PC-3 (cell line): ENCODE results near the gene REXO2. TPM values are rescaled to one million over a fixed set of nuclear protein-coding genes. Genes with fewer than 3 reads are reported as not detected.

Experiments used
- ATAC-seq: fragments of 200-7000 bp; cut with Tn5 transposase; 2 replicates; pipeline ENCODE4 v1.9.1; 2020; ENCODE audit warnings: mild to moderate bottlenecking, moderate library complexity
- BruUV-seq: library from RNA; stranded (reverse); fragments of 400-500 nt; replicated peaks from 2 replicates; lab custom pipeline; 2021; lab: Mats Ljungman, UMichigan
- CTCF ChIA-PET: fragments of 300-600 bp; sonication (Branson Sonifier 250); formaldehyde crosslinking; loops from one replicate; lab custom pipeline; 2022; ENCODE audit warnings: antibody characterized with exemption; lab: Charles Lee
- POLR2A ChIA-PET: fragments of 300-600 bp; sonication (Branson Sonifier 250); formaldehyde crosslinking; loops from one replicate; lab custom pipeline; 2022; ENCODE audit warnings: antibody characterized with exemption; ENCODE audit not compliant: unreplicated experiment; lab: Charles Lee
- DNase-seq: peaks from one replicate; pipeline ENCODE4 v3.0.0-alpha.2; 2015
- H2AFZ ChIP-seq: fragments of 300-600 bp; sonication (generic); 2 replicates; pipeline ENCODE4 v1.6.0; 2016; ENCODE audit warnings: antibody characterized with exemption, low read length
- H3F3A ChIP-seq: fragments of 300-600 bp; sonication (generic); one replicate; pipeline ENCODE4 v1.6.0; 2017; ENCODE audit warnings: antibody characterized with exemption, low read length, control low read depth, mild to moderate bottlenecking; ENCODE audit not compliant: unreplicated experiment
- H3K27ac ChIP-seq: fragments of 300-600 bp; sonication (generic); 2 replicates; pipeline ENCODE4 v1.5.1; 2016; ENCODE audit warnings: mild to moderate bottlenecking, low read length
- H3K27me3 ChIP-seq: fragments of 300-600 bp; sonication (generic); 2 replicates; pipeline ENCODE4 v1.6.1; 2016; ENCODE audit warnings: low read length, mixed read lengths
- H3K36me3 ChIP-seq: fragments of 300-600 bp; sonication (generic); 2 replicates; pipeline ENCODE4 v1.6.1; 2016; ENCODE audit warnings: low read depth, mixed run types, low read length, mixed read lengths
- H3K4me1 ChIP-seq: fragments of 300-600 bp; sonication (generic); 2 replicates; pipeline ENCODE4 v1.5.1; 2016; ENCODE audit warnings: low read length; ENCODE audit not compliant: insufficient read depth
- H3K4me2 ChIP-seq: fragments of 300-600 bp; sonication (generic); 2 replicates; pipeline ENCODE4 v1.6.0; 2016; ENCODE audit warnings: low read length
- H3K4me3 ChIP-seq: fragments of 300-600 bp; sonication (generic); 2 replicates; pipeline ENCODE4 v1.5.1; 2016; ENCODE audit warnings: mild to moderate bottlenecking, low read length, mixed read lengths
- H3K79me2 ChIP-seq: fragments of 300-600 bp; sonication (generic); 2 replicates; pipeline ENCODE4 v1.6.1; 2017; ENCODE audit warnings: low read length, mixed read lengths
- H3K9ac ChIP-seq: fragments of 300-600 bp; sonication (generic); 2 replicates; pipeline ENCODE4 v1.6.0; 2016; ENCODE audit warnings: mild to moderate bottlenecking, low read length
- H3K9me2 ChIP-seq: fragments of 300-600 bp; sonication (generic); replicated peaks from 2 replicates; pipeline ENCODE4 v1.6.1; 2016; ENCODE audit warnings: mixed run types, low read length, mixed read lengths
- H3K9me3 ChIP-seq: fragments of 300-600 bp; sonication (generic); 2 replicates; pipeline ENCODE4 v1.6.1; 2016; ENCODE audit warnings: low read length, mixed read lengths
- H4K20me1 ChIP-seq: fragments of 300-600 bp; sonication (generic); 2 replicates; pipeline ENCODE4 v1.6.1; 2016; ENCODE audit warnings: low read length, mixed read lengths
- CTCF ChIP-seq: fragments of 300-600 bp; sonication (generic); conservative IDR thresholded peaks from 2 replicates; pipeline ENCODE4 v1.5.1; 2017; ENCODE audit warnings: antibody characterized with exemption, low read depth, mild to moderate bottlenecking, low read length
- EZH2 ChIP-seq: fragments of 300-600 bp; sonication (generic); IDR thresholded peaks from one replicate; pipeline ENCODE4 v1.6.1; 2017; ENCODE audit warnings: antibody characterized with exemption, mild to moderate bottlenecking, low read length; ENCODE audit not compliant: unreplicated experiment
- EZH2phosphoT487 ChIP-seq: fragments of 300-600 bp; sonication (generic); IDR thresholded peaks from 2 replicates; pipeline ENCODE4 v1.6.1; 2018; ENCODE audit warnings: mild to moderate bottlenecking, antibody characterized with exemption, low read length, borderline replicate concordance
- intact Hi-C: fragments of 100-400 bp; cut with micrococcal nuclease; formaldehyde crosslinking; loops from 2 replicates; pipeline ENCODE4 v1.9.0; 2023
- total RNA-seq: library from RNA; depleted of rRNA; stranded (reverse); fragments of >200 nt; gene quantifications from 2 replicates; pipeline ENCODE4 v1.2.3, GENCODE V29; 2014

The REXO2 gene
- total RNA-seq, 1 experiment from 2014 or later, result 145 TPM

GRCh38 chr11:114478768-114479167 is 39.5 kb downstream of the REXO2 start:
- H3K27ac ChIP-seq, result no peak overlapping the region
- ChIA-PET CTCF (interaction anchor here (0.7 kb wide), 1 partner anchor 132 kb away, joined by 3 read pairs; no protein-coding TSS in a partner anchor), POLR2A (no interaction called here)
- H2AFZ ChIP-seq, result no peak overlapping the region
- no peaks in the 10 kb centered on the region for H3K9me3 ChIP-seq
- no peaks in the 10 kb centered on the region for H3F3A ChIP-seq
- H3K36me3 ChIP-seq, result no peaks in the 10 kb centered on the region
- ATAC-seq (peak; percentile 73), DNase-seq (peak; percentile 63)
- no peak for TF ChIP-seq EZH2
- TF ChIP-seq CTCF, result peak; percentile 42; the same call in 1 of the 2 replicates
- no peaks in the 10 kb centered on the region for H4K20me1 ChIP-seq
- H3K79me2 ChIP-seq, result no peaks in the 10 kb centered on the region
- intact Hi-C loops, result no loop called here
- H3K9me2 ChIP-seq, result no peaks in the 10 kb centered on the region
- no peak overlapping the region for H3K4me2 ChIP-seq
- H3K9ac ChIP-seq, result no peak overlapping the region
- H3K4me3 ChIP-seq, result no peak overlapping the region
- no TSS peak for BruUV-seq
- no peaks in the 10 kb centered on the region for H3K27me3 ChIP-seq
- no peaks in the 10 kb centered on the region; the same call in 1 of the 2 replicates for H3K4me1 ChIP-seq

- CTCF ChIA-PET, result interaction anchor here (0.7 kb wide), 1 partner anchor 133 kb away, joined by 3 read pairs; no protein-coding TSS in a partner anchor
- H3F3A ChIP-seq, result no peaks in the 10 kb centered on the region
- H3K4me1 ChIP-seq, result no peaks in the 10 kb centered on the region; the same call in 1 of the 2 replicates
- H3K4me2 ChIP-seq, result no peak overlapping the region
- H3K9ac ChIP-seq, result no peak overlapping the region
- intact Hi-C loops, result no loop called here
- no peaks in the 10 kb centered on the region for H3K27me3 ChIP-seq
- no peaks in the 10 kb centered on the region for H3K79me2 ChIP-seq
- no peaks in the 10 kb centered on the region for H3K9me3 ChIP-seq
- no peaks in the 10 kb centered on the region for H3K9me2 ChIP-seq
- H3K36me3 ChIP-seq, result no peaks in the 10 kb centered on the region
- ATAC-seq, result no peak
- no peaks in the 10 kb centered on the region for H4K20me1 ChIP-seq
- BruUV-seq, result no TSS peak
- TF ChIP-seq EZH2 (no peak), CTCF (no peak), EZH2phosphoT487 (no peak)
- DNase-seq, result no peak
- POLR2A ChIA-PET, result no interaction called here
- no peak overlapping the region for H2AFZ ChIP-seq
- no peak overlapping the region for H3K4me3 ChIP-seq
- H3K27ac ChIP-seq, result no peak overlapping the region
Observed at GRCh38 chr11:114479331-114479730, 40.1 kb downstream of the REXO2 start.

GRCh38 chr11:114482114-114482513 is 42.8 kb downstream of the REXO2 start:
- Histone ChIP-seq H3K4me1 (no peaks in the 10 kb centered on the region; the same call in 1 of the 2 replicates), H3K9me3 (no peaks in the 10 kb centered on the region), H3K79me2 (no peaks in the 10 kb centered on the region), H3K4me3 (no peak overlapping the region), H3K27ac (no peak overlapping the region), H4K20me1 (no peaks in the 10 kb centered on the region), H3K36me3 (no peaks in the 10 kb centered on the region), H2AFZ (no peak overlapping the region), H3K9me2 (no peaks in the 10 kb centered on the region), H3K9ac (no peak overlapping the region), H3K4me2 (no peak overlapping the region), H3K27me3 (no peaks in the 10 kb centered on the region), H3F3A (no peaks in the 10 kb centered on the region)
- DNase-seq (no peak), ATAC-seq (no peak)
- ChIA-PET CTCF (no interaction called here), POLR2A (no interaction called here)
- BruUV-seq, result no TSS peak
- TF ChIP-seq EZH2 (no peak), EZH2phosphoT487 (no peak), CTCF (no peak)
- intact Hi-C loops, result no loop called here
